ENCODE results near the gene TMEM185B.

- TF ChIP-seq CTCF (IDR thresholded peaks at IDR 0.05) (no peak), POLR2A (IDR thresholded peaks at IDR 0.05) (no peak)
These were observed 39.0 kb upstream of the TMEM185B start for GRCh38 chr2:120262150-120262549.

All from thyroid gland (tissue), 4 donors.